H9 (cell line): ENCODE data around the gene ERH. TPM values are rescaled to one million over a fixed set of nuclear protein-coding genes. Genes with fewer than 3 reads are reported as not detected.

Experiments
- DNase-seq: peaks from one replicate; pipeline ENCODE4 v3.0.0-alpha.2; 2017
- H2AFZ ChIP-seq: one replicate; pipeline ENCODE4 v1.6.1; 2013; ENCODE audit warnings: mild to moderate bottlenecking, low read length, control low read depth, moderate library complexity
- H2AK5ac ChIP-seq: 2 replicates; pipeline ENCODE4 v1.6.1; 2013; ENCODE audit warnings: low read length, control low read depth, mixed read lengths; ENCODE audit not compliant: insufficient read length
- H2BK120ac ChIP-seq: one replicate; pipeline ENCODE4 v1.6.1; 2013; ENCODE audit warnings: low read depth, mild to moderate bottlenecking, low read length, control low read depth, inconsistent platforms; ENCODE audit not compliant: poor library complexity, severe bottlenecking
- H2BK12ac ChIP-seq: 2 replicates; pipeline ENCODE4 v1.6.1; 2013; ENCODE audit warnings: low read length, control low read depth, mixed read lengths, low read depth; ENCODE audit not compliant: insufficient read length
- H2BK15ac ChIP-seq: 2 replicates; pipeline ENCODE4 v1.6.1; 2013; ENCODE audit warnings: low read depth, low read length, control low read depth
- H2BK20ac ChIP-seq: one replicate; pipeline ENCODE4 v1.6.1; 2013; ENCODE audit warnings: low read depth, mild to moderate bottlenecking, low read length, control low read depth, inconsistent platforms; ENCODE audit not compliant: poor library complexity, severe bottlenecking
- H2BK5ac ChIP-seq: 2 replicates; pipeline ENCODE4 v1.6.1; 2013; ENCODE audit warnings: low read length, control low read depth, mixed read lengths; ENCODE audit not compliant: insufficient read length
- H3K14ac ChIP-seq: 2 replicates; pipeline ENCODE4 v1.6.1; 2013; ENCODE audit warnings: low read length, control low read depth; ENCODE audit not compliant: insufficient read depth
- H3K18ac ChIP-seq: 2 replicates; pipeline ENCODE4 v1.6.1; 2013; ENCODE audit warnings: low read depth, mild to moderate bottlenecking, mixed read lengths, low read length, control low read depth; ENCODE audit not compliant: insufficient read length
- H3K23ac ChIP-seq: 2 replicates; pipeline ENCODE4 v1.6.1; 2013; ENCODE audit warnings: low read length, control low read depth, mixed read lengths, low read depth; ENCODE audit not compliant: insufficient read length
- H3K23me2 ChIP-seq: 2 replicates; pipeline ENCODE4 v1.6.1; 2013; ENCODE audit warnings: low read depth, mild to moderate bottlenecking, mixed read lengths, low read length, control low read depth; ENCODE audit not compliant: insufficient read length, poor library complexity, severe bottlenecking
- H3K27ac ChIP-seq: 2 replicates; pipeline ENCODE4 v1.5.1; 2013; ENCODE audit warnings: low read length, control low read depth, mixed read lengths, low read depth; ENCODE audit not compliant: insufficient read length
- H3K27me3 ChIP-seq: 2 replicates; pipeline ENCODE4 v1.6.1; 2013; ENCODE audit warnings: low read length, control low read depth, inconsistent platforms; ENCODE audit not compliant: insufficient read depth
- H3K4ac ChIP-seq: 2 replicates; pipeline ENCODE4 v1.6.1; 2013; ENCODE audit warnings: low read depth, mild to moderate bottlenecking, control low read depth, inconsistent platforms, low read length, moderate library complexity
- H3K4me1 ChIP-seq: 2 replicates; pipeline ENCODE4 v1.6.1; 2013; ENCODE audit warnings: low read length, control low read depth, inconsistent platforms; ENCODE audit not compliant: insufficient read depth
- H3K4me2 ChIP-seq: 2 replicates; pipeline ENCODE4 v1.6.1; 2013; ENCODE audit warnings: low read length, control low read depth, mixed read lengths; ENCODE audit not compliant: insufficient read length, insufficient read depth
- H3K56ac ChIP-seq: 2 replicates; pipeline ENCODE4 v1.6.1; 2013; ENCODE audit warnings: low read depth, mild to moderate bottlenecking, mixed read lengths, low read length, control low read depth; ENCODE audit not compliant: insufficient read length
- H3K79me1 ChIP-seq: 2 replicates; pipeline ENCODE4 v1.6.1; 2013; ENCODE audit warnings: low read depth, mild to moderate bottlenecking, moderate library complexity, low read length, control low read depth, inconsistent platforms; ENCODE audit not compliant: insufficient read depth, poor library complexity, severe bottlenecking
- H3K79me2 ChIP-seq: 2 replicates; pipeline ENCODE4 v1.6.1; 2013; ENCODE audit warnings: low read length, control low read depth, inconsistent platforms; ENCODE audit not compliant: insufficient read depth
- H3K9ac ChIP-seq: 2 replicates; pipeline ENCODE4 v1.6.1; 2013; ENCODE audit warnings: low read length, control low read depth, mixed read lengths; ENCODE audit not compliant: insufficient read length; ENCODE audit errors: extremely low read depth
- H3K9me3 ChIP-seq: one replicate; pipeline ENCODE4 v1.6.1; 2013; ENCODE audit warnings: low read depth, low read length, inconsistent platforms; ENCODE audit not compliant: control insufficient read depth
- H3T11ph ChIP-seq: one replicate; pipeline ENCODE4 v1.6.1; 2013; ENCODE audit warnings: mild to moderate bottlenecking, low read length, control low read depth, inconsistent platforms
- H4K20me1 ChIP-seq: one replicate; pipeline ENCODE4 v1.6.1; 2013; ENCODE audit not compliant: control insufficient read depth, insufficient read length, insufficient read depth
- H4K5ac ChIP-seq: 2 replicates; pipeline ENCODE4 v1.6.1; 2013; ENCODE audit warnings: low read depth, mild to moderate bottlenecking, mixed read lengths, low read length, control low read depth; ENCODE audit not compliant: insufficient read length
- H4K8ac ChIP-seq: replicated peaks from 2 replicates; pipeline ENCODE4 v1.6.1; 2013; ENCODE audit warnings: low read length, control low read depth, mixed read lengths, low read depth; ENCODE audit not compliant: insufficient read length
- H4K91ac ChIP-seq: 2 replicates; pipeline ENCODE4 v1.6.1; 2013; ENCODE audit warnings: low read depth, mild to moderate bottlenecking, moderate library complexity, mixed read lengths, low read length, control low read depth; ENCODE audit not compliant: insufficient read length
- H3K27ac Mint-ChIP-seq, 3 experiments: 2 replicates in 2 of 3; 3 replicates in 1 of 3; pipeline ENCODE4 v1.8.0; 2020 to 2021; ENCODE audit warnings: mixed read lengths in 3 of 3, mild to moderate bottlenecking in 1 of 3, moderate library complexity in 1 of 3
- H3K27me3 Mint-ChIP-seq: 2 replicates; pipeline ENCODE4 v1.8.0; 2021; ENCODE audit warnings: low read depth, mild to moderate bottlenecking, moderate library complexity, mixed read lengths
- H3K36me3 Mint-ChIP-seq, 3 experiments: 2 replicates in 2 of 3; 3 replicates in 1 of 3; pipeline ENCODE4 v1.8.0; 2020 to 2021; ENCODE audit warnings: low read depth in 3 of 3, mixed read lengths in 3 of 3; ENCODE audit not compliant: insufficient read depth in 1 of 3
- H3K4me1 Mint-ChIP-seq, 2 experiments: 2 replicates each; pipeline ENCODE4 v1.8.0; 2020; ENCODE audit warnings: mixed read lengths in 2 of 2
- H3K4me3 Mint-ChIP-seq, 2 experiments: 2 replicates in 1 of 2; 3 replicates in 1 of 2; pipeline ENCODE4 v1.8.0; 2020 to 2021; ENCODE audit warnings: mild to moderate bottlenecking in 2 of 2, mixed read lengths in 2 of 2, moderate library complexity in 1 of 2
- H3K9me3 Mint-ChIP-seq, 2 experiments: 2 replicates in 1 of 2; 3 replicates in 1 of 2; pipeline ENCODE4 v1.8.0; 2020; ENCODE audit warnings: mild to moderate bottlenecking in 2 of 2, mixed read lengths in 2 of 2, moderate library complexity in 1 of 2
- CTCF ChIP-seq: fragments of 200-600 bp; sonication (generic); conservative IDR thresholded peaks from 3 replicates; pipeline ENCODE4 v1.8.0; 2021; ENCODE audit warnings: antibody characterized with exemption, mild to moderate bottlenecking
- total RNA-seq: library from RNA; stranded (reverse); gene quantifications from 2 replicates; pipeline ENCODE4 v1.2.1, GENCODE V29; 2021

The ERH gene
- total RNA-seq, 1 experiment from 2014 or later, result 443 TPM

GRCh38 chr14:69429643-69430042 lies 31.5 kb upstream of the ERH start:
- Histone ChIP-seq H3K4me2 (no peak overlapping the region), H3K4me1 (no peaks in the 10 kb centered on the region), H3K9me3 (no peaks in the 10 kb centered on the region), H2AFZ (no peak overlapping the region), H3K27ac (no peak overlapping the region), H4K91ac (no peak overlapping the region), H3K23ac (no peak overlapping the region), H4K20me1 (no peaks in the 10 kb centered on the region), H3K14ac (no peak overlapping the region), H2BK120ac (no peak overlapping the region), H2BK15ac (no peak overlapping the region), H3K9ac (no peak overlapping the region), H3K79me1 (peaks cover 3% of the 10 kb centered on the region), H3K4ac (no peak overlapping the region), H3K18ac (no peak overlapping the region), H4K5ac (no peak overlapping the region), H3K27me3 (no peaks in the 10 kb centered on the region), H2BK12ac (no peak overlapping the region), H3K56ac (no peak overlapping the region), H3K23me2 (no peaks in the 10 kb centered on the region), H3T11ph (no peak overlapping the region), H2BK5ac (no peak overlapping the region), H3K79me2 (no peaks in the 10 kb centered on the region), H2BK20ac (no peak overlapping the region), H2AK5ac (no peak overlapping the region), H4K8ac (no peak overlapping the region)
- no peak overlapping the region; a peak in 1 of 7 replicates for H3K27ac Mint-ChIP-seq
- H3K27me3 Mint-ChIP-seq, result no peaks in the 10 kb centered on the region
- peaks cover 5 to 29% (median 28%) of the 10 kb centered on the region in 3 experiments; a peak in 6 of 7 replicates for H3K36me3 Mint-ChIP-seq
- no peaks in the 10 kb centered on the region for H3K9me3 Mint-ChIP-seq
- TF ChIP-seq CTCF, result no peak
- no peaks in the 10 kb centered on the region for H3K4me1 Mint-ChIP-seq
- H3K4me3 Mint-ChIP-seq, result no peak overlapping the region
- DNase-seq, result no peak
